Measurements from ENCODE around the gene PI4KA. TPM values are rescaled to one million over a fixed set of nuclear protein-coding genes. Genes with fewer than 3 reads are reported as not detected.
A peak's percentile ranks its signal among the peaks of the same experiment; 100 is the strongest.

Gene PI4KA
- total RNA-seq, 2 experiments from 2014 or later, result 46.9 to 95.7 TPM

DNA sequence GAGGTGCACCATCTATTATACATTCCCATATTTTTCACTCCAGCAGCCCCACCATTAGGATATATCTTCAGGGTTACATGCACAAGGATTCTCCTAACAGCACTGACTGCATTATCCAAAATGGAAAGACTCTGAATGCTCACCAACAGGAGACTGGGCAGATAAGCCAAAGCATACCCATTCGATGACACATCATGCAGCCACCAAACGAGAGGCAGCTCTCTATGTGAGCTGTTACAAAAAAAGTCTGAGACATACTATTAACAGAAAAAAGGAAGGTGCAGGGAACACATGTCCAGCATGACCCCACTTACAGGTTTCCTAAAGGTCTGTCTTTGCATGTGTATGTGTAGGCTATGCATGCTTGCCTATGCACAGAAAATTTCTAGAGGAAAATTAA is 97.1 kb downstream of the PI4KA start:
- no peak for DNase-seq (ENCODE audit: low spot score)
- H3K4me2 ChIP-seq (ENCODE audit: low read length), result no peak overlapping the region
- no peaks in the 10 kb centered on the region for H3K9me2 ChIP-seq (ENCODE audit: insufficient read depth, low read length)
- no peaks in the 10 kb centered on the region for H3K4me1 ChIP-seq (ENCODE audit: insufficient read depth, low read length, poor library complexity, severe bottlenecking)
- ChIA-PET POLR2A (interaction anchor here (0.9 kb wide), 1 partner anchor 9 kb away, joined by 3 read pairs; no protein-coding TSS in a partner anchor), CTCF (ENCODE audit: unreplicated experiment) (no interaction called here)
- peaks cover 52% of the 10 kb centered on the region for H3K36me3 ChIP-seq (ENCODE audit: insufficient read depth, low read length)
- intact Hi-C loops (cut with micrococcal nuclease; ENCODE audit: unreplicated experiment), result no loop called here
- no peaks in the 10 kb centered on the region for H3K9me3 ChIP-seq (ENCODE audit: low read length)
- no peaks in the 10 kb centered on the region for H4K20me1 ChIP-seq (ENCODE audit: insufficient read depth, low read length)
- H3K79me2 ChIP-seq (ENCODE audit: insufficient read depth, low read depth, low read length), result no peaks in the 10 kb centered on the region
- TF ChIP-seq CTCF (conservative IDR thresholded peaks at IDR 0.05; ENCODE audit: low read length), result no peak
- TF ChIP-seq EZH2phosphoT487 (IDR thresholded peaks at IDR 0.05; ENCODE audit: borderline replicate concordance, low read depth, low read length), result no peak
- H3K4me3 ChIP-seq (ENCODE audit: low read depth, low read length, poor library complexity, severe bottlenecking), result no peak overlapping the region
- no TSS peak for BruUV-seq (replicated peaks)
- H3K27ac ChIP-seq (ENCODE audit: low read depth, low read length, poor library complexity, severe bottlenecking), result no peak overlapping the region
- H2AFZ ChIP-seq (ENCODE audit: low read length), result no peak overlapping the region

DNA sequence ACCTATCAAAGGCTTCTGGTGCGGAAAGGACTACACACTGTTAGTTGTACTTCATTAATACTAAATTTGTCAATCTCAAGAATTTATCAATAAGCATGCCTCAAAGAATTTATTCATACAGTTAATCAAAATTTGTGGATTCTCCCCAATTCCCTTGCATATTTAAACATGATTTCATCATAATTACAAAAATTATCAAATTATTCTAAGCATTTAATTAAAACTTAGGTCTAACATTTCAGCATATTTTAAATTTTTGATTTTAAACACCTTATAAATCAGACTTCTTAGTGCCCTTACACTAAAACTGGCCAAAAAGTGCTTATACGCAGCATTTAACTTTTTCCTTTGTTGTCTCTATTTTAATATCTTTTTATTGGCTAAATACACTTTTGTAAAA is 98.5 kb downstream of the PI4KA start:
- no peaks in the 10 kb centered on the region for H3K9me3 ChIP-seq (ENCODE audit: low read length)
- TF ChIP-seq EZH2phosphoT487 (IDR thresholded peaks at IDR 0.05; ENCODE audit: borderline replicate concordance, low read depth, low read length) (no peak), CTCF (conservative IDR thresholded peaks at IDR 0.05; ENCODE audit: low read length) (no peak)
- BruUV-seq (replicated peaks), result TSS peak; percentile 25
- intact Hi-C loops (cut with micrococcal nuclease; ENCODE audit: unreplicated experiment), result no loop called here
- POLR2A ChIA-PET, result no interaction called here
- H3K36me3 ChIP-seq (ENCODE audit: insufficient read depth, low read length), result peaks cover 46% of the 10 kb centered on the region
- H3K4me1 ChIP-seq (ENCODE audit: insufficient read depth, low read length, poor library complexity, severe bottlenecking), result no peaks in the 10 kb centered on the region
- CTCF ChIA-PET (ENCODE audit: unreplicated experiment), result no interaction called here
- no peaks in the 10 kb centered on the region for H3K79me2 ChIP-seq (ENCODE audit: insufficient read depth, low read depth, low read length)
- no peak for DNase-seq (ENCODE audit: low spot score)
- H4K20me1 ChIP-seq (ENCODE audit: insufficient read depth, low read length), result no peaks in the 10 kb centered on the region
- no peak overlapping the region for H2AFZ ChIP-seq (ENCODE audit: low read length)
- no peak overlapping the region for H3K4me3 ChIP-seq (ENCODE audit: low read depth, low read length, poor library complexity, severe bottlenecking)
- no peaks in the 10 kb centered on the region for H3K9me2 ChIP-seq (ENCODE audit: insufficient read depth, low read length)
- no peak overlapping the region for H3K27ac ChIP-seq (ENCODE audit: low read depth, low read length, poor library complexity, severe bottlenecking)
- no peak overlapping the region for H3K4me2 ChIP-seq (ENCODE audit: low read length)

DNA sequence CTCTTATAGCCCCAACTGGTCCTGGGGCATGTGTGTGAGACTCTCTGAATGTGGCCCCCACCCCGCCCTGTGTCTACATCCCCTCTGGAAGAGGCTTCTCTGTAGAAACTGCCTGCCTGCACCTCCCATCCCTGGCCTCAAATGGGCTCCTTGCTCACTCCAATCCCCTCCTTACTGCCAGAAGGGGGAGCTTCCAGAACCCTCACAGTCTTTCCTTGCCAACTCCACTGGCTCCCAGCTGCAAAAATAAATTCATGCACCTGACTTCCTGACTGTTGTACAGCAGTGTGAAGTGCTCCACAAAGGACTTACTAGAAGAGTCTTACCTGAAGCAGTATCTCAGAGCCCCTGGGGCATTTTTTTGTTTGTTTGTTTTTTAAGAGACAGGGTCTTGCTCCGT is 99.9 kb downstream of the PI4KA start:
- Histone ChIP-seq H4K20me1 (ENCODE audit: insufficient read depth, low read length) (no peaks in the 10 kb centered on the region), H3K79me2 (ENCODE audit: insufficient read depth, low read depth, low read length) (no peaks in the 10 kb centered on the region), H3K36me3 (ENCODE audit: insufficient read depth, low read length) (peaks cover 32% of the 10 kb centered on the region), H3K4me1 (ENCODE audit: insufficient read depth, low read length, poor library complexity, severe bottlenecking) (no peaks in the 10 kb centered on the region), H3K9me3 (ENCODE audit: low read length) (no peaks in the 10 kb centered on the region), H3K4me2 (ENCODE audit: low read length) (no peak overlapping the region), H2AFZ (ENCODE audit: low read length) (no peak overlapping the region), H3K9me2 (ENCODE audit: insufficient read depth, low read length) (no peaks in the 10 kb centered on the region), H3K4me3 (ENCODE audit: low read depth, low read length, poor library complexity, severe bottlenecking) (no peak overlapping the region), H3K27ac (ENCODE audit: low read depth, low read length, poor library complexity, severe bottlenecking) (no peak overlapping the region)
- intact Hi-C loops (cut with micrococcal nuclease; ENCODE audit: unreplicated experiment), result no loop called here
- no peak for DNase-seq (ENCODE audit: low spot score)
- no peak for TF ChIP-seq EZH2phosphoT487 (IDR thresholded peaks at IDR 0.05; ENCODE audit: borderline replicate concordance, low read depth, low read length)
- TF ChIP-seq CTCF (conservative IDR thresholded peaks at IDR 0.05; ENCODE audit: low read length), result no peak; the same call in 1 of the 2 replicates
- no TSS peak for BruUV-seq (replicated peaks)
- ChIA-PET POLR2A (interaction anchor here (0.6 to 0.7 kb wide), 2 partner anchors 131 to 1538 kb away, joined by 3 to 7 read pairs; no protein-coding TSS in a partner anchor), CTCF (ENCODE audit: unreplicated experiment) (no interaction called here)

All from OCI-LY7 (cell line).